Testis (tissue), 2 donors: ENCODE measurements around the gene KRTAP10-1.

Experiments
- CTCF ChIP-seq, 3 experiments: fragments of 450-650 bp in 2 of 3; fragments of 200-600 bp in 1 of 3; sonication (generic) in 1 of 3; IDR thresholded peaks; one replicate each; pipeline ENCODE4 v1.5.1; 2016 to 2019; ENCODE audit warnings: antibody characterized with exemption in 3 of 3, mild to moderate bottlenecking in 2 of 3, moderate library complexity in 1 of 3
- POLR2A ChIP-seq: fragments of 450-650 bp; IDR thresholded peaks from one replicate; pipeline ENCODE4 v1.6.1; 2017; ENCODE audit warnings: antibody characterized with exemption, mild to moderate bottlenecking, moderate library complexity

- TF ChIP-seq CTCF (IDR thresholded peaks at IDR 0.05) (no peak), POLR2A (no peak)
Observed at GRCh38 chr21:44498280-44499210, 41.5 kb downstream of the KRTAP10-1 start.
